ENCODE measurements around the gene PKD2. TPM values are rescaled to one million over a fixed set of nuclear protein-coding genes. Genes with fewer than 3 reads are reported as not detected.

PKD2 gene
- total RNA-seq, 5 donors from 2014 or later (not counting 1 experiment from before 2014, with no cell fraction given): 6.8 to 17.4 (median 7.5) TPM

- no peaks in the 10 kb centered on the region for H3K36me3 Mint-ChIP-seq
- H3K27me3 ChIP-seq (replicated peaks in 1 of 2; ENCODE audit: control insufficient read depth in 2 of 2, extremely low read depth in 1 of 2, insufficient read depth in 2 of 2, low read length in 1 of 2): peaks cover 0 to 15% of the 10 kb centered on the region in 2 experiments
- H3K9me3 ChIP-seq: no peaks in the 10 kb centered on the region
- no peak overlapping the region for H3K27ac Mint-ChIP-seq
- H3K4me3 ChIP-seq (ENCODE audit: control insufficient read depth in 1 of 2, extremely low read depth in 1 of 2, low read length in 1 of 2): no peak overlapping the region
- peaks cover 0 to 2% of the 10 kb centered on the region in 2 experiments for H3K4me1 ChIP-seq (ENCODE audit: control insufficient read depth in 1 of 2, extremely low read depth in 1 of 2, insufficient read depth in 2 of 2, low read length in 2 of 2)
- peaks cover 10 to 30% of the 10 kb centered on the region in 2 donors for H3K27me3 Mint-ChIP-seq
- no peak overlapping the region for H3K27ac ChIP-seq (ENCODE audit: low read length)
- DNase-seq: no peak
- H3K36me3 ChIP-seq (ENCODE audit: control insufficient read depth in 2 of 2, extremely low read depth in 1 of 2, insufficient read depth in 1 of 2, low read length in 1 of 2): no peaks in the 10 kb centered on the region
- H3K4me1 Mint-ChIP-seq: no peaks in the 10 kb centered on the region
- no peak overlapping the region for H3K4me3 Mint-ChIP-seq
- ChIA-PET POLR2A (no interaction called here), CTCF (interaction anchor here in 1 of 2 donors (0.7 kb wide), 1 partner anchor 15 kb away, joined by 4 read pairs; no protein-coding TSS in a partner anchor)
- WGBS (ENCODE audit: insufficient coverage): no CpG with 5 or more reads among the region's 2 CpGs
- no peaks in the 10 kb centered on the region for H3K9me3 Mint-ChIP-seq
- ATAC-seq (replicated peaks in 1 of 4): no peak
Observed at GRCh38 chr4:87983996-87984395, 23.4 kb upstream of the PKD2 start.

GRCh38 chr4:87985097-87985886, 22.1 kb upstream of the PKD2 start:
- Mint-ChIP-seq H3K4me1 (peaks cover 0 to 2% (median 0%) of the 10 kb centered on the region in 3 donors), H3K9me3 (no peaks in the 10 kb centered on the region), H3K27ac (no peak overlapping the region), H3K36me3 (no peaks in the 10 kb centered on the region), H3K27me3 (peaks cover 10 to 23% of the 10 kb centered on the region in 2 donors), H3K4me3 (no peak overlapping the region)
- peak; percentile 63 to 85 (median 78) for ATAC-seq (replicated peaks in 1 of 4)
- Histone ChIP-seq H3K36me3 (ENCODE audit: control insufficient read depth in 2 of 2, extremely low read depth in 1 of 2, insufficient read depth in 1 of 2, low read length in 1 of 2) (no peaks in the 10 kb centered on the region), H3K27ac (ENCODE audit: low read length) (no peak overlapping the region), H3K27me3 (replicated peaks in 1 of 2; ENCODE audit: control insufficient read depth in 2 of 2, extremely low read depth in 1 of 2, insufficient read depth in 2 of 2, low read length in 1 of 2) (peaks cover 0 to 10% of the 10 kb centered on the region in 2 experiments), H3K9me3 (no peaks in the 10 kb centered on the region), H3K4me1 (ENCODE audit: control insufficient read depth in 1 of 2, extremely low read depth in 1 of 2, insufficient read depth in 2 of 2, low read length in 2 of 2) (peaks cover 0 to 2% of the 10 kb centered on the region in 2 experiments), H3K4me3 (ENCODE audit: control insufficient read depth in 1 of 2, extremely low read depth in 1 of 2, low read length in 1 of 2) (no peak overlapping the region)
- DNase-seq: peak in 9 of 35 experiments; percentile 8 to 41 (median 17)
- no CpG with 5 or more reads among the region's 1 CpG for WGBS (ENCODE audit: insufficient coverage)
- ChIA-PET CTCF (interaction anchor here (0.6 to 1.8 kb wide), 5 partner anchors 9 to 226 kb away, joined by 3 to 10 read pairs (median 3); no protein-coding TSS in a partner anchor), POLR2A (no interaction called here)

GRCh38 chr4:87985887-87986200, 21.6 kb upstream of the PKD2 start:
- H3K4me1 Mint-ChIP-seq: peaks cover 0 to 4% (median 0%) of the 10 kb centered on the region in 3 donors
- H3K27ac ChIP-seq (ENCODE audit: low read length): no peak overlapping the region
- no peaks in the 10 kb centered on the region for H3K36me3 Mint-ChIP-seq
- H3K36me3 ChIP-seq (ENCODE audit: control insufficient read depth in 2 of 2, extremely low read depth in 1 of 2, insufficient read depth in 1 of 2, low read length in 1 of 2): no peaks in the 10 kb centered on the region
- ChIA-PET CTCF (interaction anchor here (0.5 to 1.8 kb wide), 10 partner anchors 9 to 1348 kb away, joined by 3 to 10 read pairs (median 3); no protein-coding TSS in a partner anchor), POLR2A (no interaction called here)
- H3K4me1 ChIP-seq (ENCODE audit: control insufficient read depth in 1 of 2, extremely low read depth in 1 of 2, insufficient read depth in 2 of 2, low read length in 2 of 2): peaks cover 0 to 2% of the 10 kb centered on the region in 2 experiments
- WGBS (ENCODE audit: insufficient coverage): no CpG with 5 or more reads among the region's 4 CpGs
- no peaks in the 10 kb centered on the region for H3K9me3 Mint-ChIP-seq
- no peak for ATAC-seq (replicated peaks in 1 of 4)
- H3K27me3 ChIP-seq (replicated peaks in 1 of 2; ENCODE audit: control insufficient read depth in 2 of 2, extremely low read depth in 1 of 2, insufficient read depth in 2 of 2, low read length in 1 of 2): peaks cover 0 to 10% of the 10 kb centered on the region in 2 experiments
- H3K4me3 ChIP-seq (ENCODE audit: control insufficient read depth in 1 of 2, extremely low read depth in 1 of 2, low read length in 1 of 2): no peak overlapping the region
- DNase-seq: no peak
- H3K27ac Mint-ChIP-seq: no peak overlapping the region
- no peaks in the 10 kb centered on the region for H3K9me3 ChIP-seq
- no peak overlapping the region for H3K4me3 Mint-ChIP-seq
- H3K27me3 Mint-ChIP-seq: peaks cover 10 to 23% of the 10 kb centered on the region in 2 donors

GRCh38 chr4:87986508-87986907, 20.9 kb upstream of the PKD2 start:
- ChIA-PET POLR2A (interaction anchor here in 1 of 2 donors (0.6 kb wide), 1 partner anchor 33 kb away, joined by 3 read pairs; no protein-coding TSS in a partner anchor), CTCF (interaction anchor here (0.5 to 1.8 kb wide), 10 partner anchors 10 to 1348 kb away, joined by 3 to 10 read pairs (median 4); no protein-coding TSS in a partner anchor)
- Histone ChIP-seq H3K27ac (ENCODE audit: low read length) (no peak overlapping the region), H3K27me3 (replicated peaks in 1 of 2; ENCODE audit: control insufficient read depth in 2 of 2, extremely low read depth in 1 of 2, insufficient read depth in 2 of 2, low read length in 1 of 2) (peaks cover 0 to 10% of the 10 kb centered on the region in 2 experiments), H3K36me3 (ENCODE audit: control insufficient read depth in 2 of 2, extremely low read depth in 1 of 2, insufficient read depth in 1 of 2, low read length in 1 of 2) (no peaks in the 10 kb centered on the region), H3K9me3 (no peaks in the 10 kb centered on the region), H3K4me3 (ENCODE audit: control insufficient read depth in 1 of 2, extremely low read depth in 1 of 2, low read length in 1 of 2) (no peak overlapping the region), H3K4me1 (ENCODE audit: control insufficient read depth in 1 of 2, extremely low read depth in 1 of 2, insufficient read depth in 2 of 2, low read length in 2 of 2) (peaks cover 0 to 2% of the 10 kb centered on the region in 2 experiments)
- Mint-ChIP-seq H3K27me3 (peaks cover 10 to 20% of the 10 kb centered on the region in 2 donors), H3K4me1 (peaks cover 0 to 9% (median 3%) of the 10 kb centered on the region in 3 donors), H3K27ac (no peak overlapping the region), H3K4me3 (no peak overlapping the region), H3K9me3 (no peaks in the 10 kb centered on the region), H3K36me3 (no peaks in the 10 kb centered on the region)
- no peak for DNase-seq
- 84% methylated on average over 5 of the region's 9 CpGs for WGBS (ENCODE audit: insufficient coverage)
- no peak for ATAC-seq (replicated peaks in 1 of 4)

- DNase-seq: no peak
- Mint-ChIP-seq H3K4me3 (no peak overlapping the region), H3K27me3 (peaks cover 8 to 13% of the 10 kb centered on the region in 2 donors), H3K27ac (no peak overlapping the region), H3K36me3 (no peaks in the 10 kb centered on the region), H3K4me1 (peaks cover 6 to 15% (median 8%) of the 10 kb centered on the region in 3 donors), H3K9me3 (no peaks in the 10 kb centered on the region)
- no peak overlapping the region for H3K27ac ChIP-seq (ENCODE audit: low read length)
- 45% methylated on average over 2 of the region's 4 CpGs for WGBS (ENCODE audit: insufficient coverage)
- ATAC-seq (replicated peaks in 1 of 4): no peak
- no peaks in the 10 kb centered on the region for H3K9me3 ChIP-seq
- no peaks in the 10 kb centered on the region for H3K36me3 ChIP-seq (ENCODE audit: control insufficient read depth in 2 of 2, extremely low read depth in 1 of 2, insufficient read depth in 1 of 2, low read length in 1 of 2)
- CTCF ChIA-PET: no interaction called here
- POLR2A ChIA-PET: no interaction called here
- no peak overlapping the region for H3K4me3 ChIP-seq (ENCODE audit: control insufficient read depth in 1 of 2, extremely low read depth in 1 of 2, low read length in 1 of 2)
- H3K27me3 ChIP-seq (replicated peaks in 1 of 2; ENCODE audit: control insufficient read depth in 2 of 2, extremely low read depth in 1 of 2, insufficient read depth in 2 of 2, low read length in 1 of 2): peaks cover 0 to 8% of the 10 kb centered on the region in 2 experiments
- peaks cover 0 to 2% of the 10 kb centered on the region in 2 experiments for H3K4me1 ChIP-seq (ENCODE audit: control insufficient read depth in 1 of 2, extremely low read depth in 1 of 2, insufficient read depth in 2 of 2, low read length in 2 of 2)
Observed at GRCh38 chr4:87989765-87990164, 17.7 kb upstream of the PKD2 start.

- no peak for DNase-seq
- Mint-ChIP-seq H3K4me1 (peaks cover 6 to 12% (median 8%) of the 10 kb centered on the region in 3 donors), H3K27me3 (peaks cover 7 to 15% of the 10 kb centered on the region in 2 donors), H3K27ac (no peak overlapping the region), H3K9me3 (no peaks in the 10 kb centered on the region), H3K4me3 (no peak overlapping the region), H3K36me3 (no peaks in the 10 kb centered on the region)
- no peaks in the 10 kb centered on the region for H3K4me1 ChIP-seq (ENCODE audit: control insufficient read depth in 1 of 2, extremely low read depth in 1 of 2, insufficient read depth in 2 of 2, low read length in 2 of 2)
- POLR2A ChIA-PET: no interaction called here
- no peaks in the 10 kb centered on the region for H3K9me3 ChIP-seq
- no peaks in the 10 kb centered on the region for H3K27me3 ChIP-seq (replicated peaks in 1 of 2; ENCODE audit: control insufficient read depth in 2 of 2, extremely low read depth in 1 of 2, insufficient read depth in 2 of 2, low read length in 1 of 2)
- no peaks in the 10 kb centered on the region for H3K36me3 ChIP-seq (ENCODE audit: control insufficient read depth in 2 of 2, extremely low read depth in 1 of 2, insufficient read depth in 1 of 2, low read length in 1 of 2)
- no peak for ATAC-seq (replicated peaks in 1 of 4)
- CTCF ChIA-PET: no interaction called here
- H3K4me3 ChIP-seq (ENCODE audit: control insufficient read depth in 1 of 2, extremely low read depth in 1 of 2, low read length in 1 of 2): no peak overlapping the region
- WGBS (ENCODE audit: insufficient coverage): 65% methylated on average over 2 of the region's 3 CpGs
- no peak overlapping the region for H3K27ac ChIP-seq (ENCODE audit: low read length)
Observed at GRCh38 chr4:87995435-87995834, 12.0 kb upstream of the PKD2 start.
